ES-I3 (cell line): Measurements from ENCODE around the gene BCL6B.
"Not testable (repeated sequence)": the region's sequence is repeated elsewhere in the genome, so short reads cannot be mapped to it uniquely, and the experiment has no call there.

ENCODE experiments used
- H3K36me3 ChIP-seq: 2 replicates; pipeline ENCODE4 v1.6.1; 2013; ENCODE audit warnings: mild to moderate bottlenecking, low read length, control low read depth, moderate library complexity; ENCODE audit not compliant: insufficient read depth
- H3K4me1 ChIP-seq: 2 replicates; pipeline ENCODE4 v1.6.1; 2013; ENCODE audit warnings: mild to moderate bottlenecking, control low read depth, low read length; ENCODE audit not compliant: insufficient read depth
- H3K9ac ChIP-seq: 2 replicates; pipeline ENCODE4 v1.6.1; 2013; ENCODE audit warnings: low read depth, mild to moderate bottlenecking, low read length, moderate library complexity
- H3K9me3 ChIP-seq: 2 replicates; pipeline ENCODE4 v1.6.1; 2013; ENCODE audit warnings: mild to moderate bottlenecking, low read length, moderate library complexity; ENCODE audit not compliant: control insufficient read depth, insufficient read depth

The BCL6B gene

DNA sequence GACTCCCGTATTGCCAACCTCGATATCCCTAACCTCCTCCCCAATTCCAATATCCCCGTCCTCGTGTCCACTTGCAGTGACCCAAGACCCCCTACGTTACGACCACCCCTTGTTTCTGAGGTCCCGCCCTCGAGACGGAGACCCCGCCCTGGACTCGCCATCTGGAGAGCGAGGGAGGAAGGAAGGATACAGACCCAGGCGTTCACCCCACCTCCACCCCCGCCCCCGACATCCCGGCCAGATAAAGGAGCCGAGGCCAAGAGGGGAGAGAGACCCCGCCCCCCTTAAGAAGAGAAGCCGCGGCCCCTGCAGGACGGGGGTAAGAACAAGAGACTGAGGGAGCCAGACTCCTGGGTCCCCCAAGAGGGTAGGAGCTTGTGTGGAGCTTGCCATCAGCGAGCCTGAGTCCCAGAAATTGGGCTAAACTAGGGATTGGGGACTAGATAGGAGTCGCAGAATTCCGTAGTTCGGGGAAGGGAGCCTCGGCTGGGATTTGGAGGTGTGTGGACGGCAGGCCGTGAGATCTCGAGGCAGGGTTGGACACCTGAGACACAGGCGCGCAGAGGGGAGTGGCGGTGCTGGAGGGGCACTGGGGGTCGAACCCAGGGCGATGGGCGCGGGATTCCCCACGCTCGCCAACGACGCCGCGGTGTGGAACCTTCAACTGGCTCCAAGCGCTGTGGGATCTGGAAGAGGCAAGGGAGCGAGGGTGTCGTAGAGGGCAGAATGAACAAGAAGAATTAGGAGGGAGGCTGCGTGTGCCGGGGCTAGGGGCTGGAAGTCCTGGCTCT lies at the start of gene BCL6B:
Gene BCL6B (plus strand): TSS at position 270 of the 791 bp plus-strand sequence. CDS start 622 bp downstream, outside the sequence.
- H3K36me3 ChIP-seq, result no peaks in the 10 kb centered on the region
- no peaks in the 10 kb centered on the region for H3K9me3 ChIP-seq
- peaks cover 4% of the 10 kb centered on the region for H3K4me1 ChIP-seq
- peak within 1 kb of the TSS; percentile 52 for H3K9ac ChIP-seq

DNA sequence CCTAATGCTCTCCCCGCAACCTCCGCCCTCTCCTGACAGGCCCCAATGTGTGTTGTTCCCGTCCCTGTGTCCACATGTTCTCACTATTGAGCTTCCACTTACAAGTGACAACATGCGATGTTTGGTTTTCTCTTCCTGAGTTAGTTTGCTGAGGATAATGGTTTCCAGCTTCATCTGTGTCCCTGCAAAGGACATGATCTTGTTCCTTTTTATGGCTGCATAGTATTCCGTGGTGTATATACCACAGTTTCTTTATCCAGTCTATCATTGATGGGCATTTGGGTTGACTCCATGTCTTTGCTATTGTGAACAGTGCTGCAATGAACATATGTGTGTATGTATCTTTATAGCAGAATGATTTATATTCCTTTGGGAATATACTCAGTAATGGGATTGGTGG lies 43.4 kb upstream of the BCL6B start:
- H3K4me1 ChIP-seq, H3K36me3 ChIP-seq, H3K9ac ChIP-seq, H3K9me3 ChIP-seq: not testable (repeated sequence)

- no peak overlapping the region for H3K9ac ChIP-seq
- H3K9me3 ChIP-seq, result no peaks in the 10 kb centered on the region; the same call in 1 of the 2 replicates
- no peaks in the 10 kb centered on the region for H3K4me1 ChIP-seq
- no peaks in the 10 kb centered on the region; the same call in 1 of the 2 replicates for H3K36me3 ChIP-seq
Measured at GRCh38 chr17:6981426-6981825, 41.4 kb upstream of the BCL6B start.

- no peaks in the 10 kb centered on the region; the same call in 1 of the 2 replicates for H3K36me3 ChIP-seq
- no peak overlapping the region for H3K9ac ChIP-seq
- no peaks in the 10 kb centered on the region; the same call in 1 of the 2 replicates for H3K9me3 ChIP-seq
- H3K4me1 ChIP-seq, result no peaks in the 10 kb centered on the region
Measured at GRCh38 chr17:6985266-6985665, 37.6 kb upstream of the BCL6B start.

- Histone ChIP-seq H3K4me1 (no peaks in the 10 kb centered on the region), H3K36me3 (no peaks in the 10 kb centered on the region; the same call in 1 of the 2 replicates), H3K9me3 (no peaks in the 10 kb centered on the region), H3K9ac (no peak overlapping the region)
Measured at GRCh38 chr17:6986676-6987075, 36.2 kb upstream of the BCL6B start.

- no peaks in the 10 kb centered on the region for H3K9me3 ChIP-seq
- H3K9ac ChIP-seq, result no peak overlapping the region
- no peaks in the 10 kb centered on the region for H3K4me1 ChIP-seq
- H3K36me3 ChIP-seq, result no peaks in the 10 kb centered on the region
Measured at GRCh38 chr17:6989779-6990178, 33.1 kb upstream of the BCL6B start.

DNA sequence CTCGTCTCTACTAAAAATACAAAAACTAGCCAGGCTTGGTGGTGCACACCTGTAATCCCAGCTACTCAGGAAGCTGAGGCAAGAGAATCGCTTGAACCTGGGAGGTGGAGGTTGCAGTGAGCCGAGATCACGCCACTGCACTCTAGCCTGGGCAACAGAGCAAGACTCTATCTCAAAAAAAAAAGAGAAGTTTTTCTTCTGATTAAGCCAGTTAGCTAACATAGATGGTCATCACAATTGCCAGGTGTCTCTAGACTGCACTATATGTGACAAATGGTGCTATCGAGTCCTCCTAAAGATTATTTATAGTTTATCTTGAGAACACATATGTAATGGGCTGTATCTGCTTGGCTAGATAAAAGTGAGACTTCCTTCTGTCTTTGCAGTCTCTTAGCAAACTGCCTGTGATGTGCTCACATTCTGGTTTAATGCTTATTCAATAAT lies 29.2 kb upstream of the BCL6B start:
- not testable (repeated sequence) for H3K9me3 ChIP-seq, H3K4me1 ChIP-seq, H3K36me3 ChIP-seq, H3K9ac ChIP-seq

GRCh38 chr17:6994118-6994598 lies 28.7 kb upstream of the BCL6B start:
- Histone ChIP-seq H3K4me1 (no peaks in the 10 kb centered on the region), H3K9ac (no peak overlapping the region), H3K36me3 (no peaks in the 10 kb centered on the region), H3K9me3 (no peaks in the 10 kb centered on the region)

DNA sequence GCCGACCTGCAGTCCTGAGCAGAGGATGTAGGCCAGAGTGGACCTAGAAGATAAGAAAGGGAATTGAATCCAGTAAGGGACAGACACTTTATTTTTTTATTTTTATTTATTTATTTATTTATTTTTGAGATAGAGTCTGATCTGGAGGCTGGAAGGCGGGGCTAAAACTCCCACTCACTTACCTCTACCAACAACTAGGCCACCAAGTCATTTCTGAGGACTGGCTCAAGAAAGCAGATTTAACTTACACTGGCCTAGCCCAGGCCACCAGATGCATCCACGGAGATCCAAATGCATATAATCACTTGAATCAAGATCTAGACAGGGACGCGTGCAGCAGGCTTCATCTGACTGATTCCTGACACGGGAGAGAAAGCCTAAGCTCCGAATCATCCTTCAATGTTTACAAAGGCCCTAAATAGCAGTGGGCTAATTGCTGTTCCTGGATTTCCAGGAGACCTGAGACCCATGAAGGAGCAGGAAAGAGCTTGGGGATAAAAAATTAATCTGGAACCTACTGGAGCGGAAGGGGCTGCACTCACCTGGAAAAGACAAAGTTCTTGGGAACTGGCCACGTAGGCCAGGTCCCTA lies 28.1 kb upstream of the BCL6B start:
- H3K9ac ChIP-seq, result peak overlapping the region; percentile 58; the same call in 1 of the 2 replicates

GRCh38 chr17:6995500-6996255 lies 27.2 kb upstream of the BCL6B start, which contains the start of gene ALOX12:
ALOX12 (plus strand) TSS chr17:6996049; CDS start chr17:6996118, 69 bp downstream.
- no peaks in the 10 kb centered on the region for H3K9me3 ChIP-seq
- peaks cover 3% of the 10 kb centered on the region; the same call in 1 of the 2 replicates for H3K36me3 ChIP-seq
- H3K4me1 ChIP-seq, result no peaks in the 10 kb centered on the region
- H3K9ac ChIP-seq, result peak within 1 kb of the TSS; percentile 58; the same call in 1 of the 2 replicates

More for the DNA sequence above, 28.1 kb upstream of the BCL6B start:
- H3K4me1 ChIP-seq, result no peaks in the 10 kb centered on the region
- no peaks in the 10 kb centered on the region for H3K36me3 ChIP-seq
- H3K9me3 ChIP-seq, result no peaks in the 10 kb centered on the region

- Histone ChIP-seq H3K9ac (peak overlapping the region; percentile 58; the same call in 1 of the 2 replicates), H3K36me3 (peaks cover 3% of the 10 kb centered on the region), H3K4me1 (no peaks in the 10 kb centered on the region), H3K9me3 (no peaks in the 10 kb centered on the region)
Measured at GRCh38 chr17:6996256-6997011, 26.4 kb upstream of the BCL6B start.

DNA sequence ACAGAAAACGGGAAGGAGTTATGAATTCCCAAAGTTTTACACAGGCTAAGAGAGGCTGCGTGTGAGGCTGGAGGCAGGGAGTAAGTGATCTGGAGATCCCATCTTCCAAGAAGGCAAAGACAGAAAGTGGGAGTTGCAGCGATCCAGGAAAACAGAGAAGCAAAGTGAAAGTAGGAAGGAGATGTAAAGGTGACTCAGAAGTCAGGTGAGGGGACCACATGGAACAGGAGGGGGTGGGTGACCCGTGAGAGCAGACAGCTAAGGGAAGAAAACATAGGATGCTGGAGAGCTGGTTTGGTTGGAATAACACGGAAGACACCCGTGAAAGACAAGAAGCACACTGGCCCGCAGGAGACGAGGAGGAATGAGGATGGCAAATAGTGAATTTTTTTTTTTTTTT lies 25.7 kb upstream of the BCL6B start:
- H3K9ac ChIP-seq, result no peak overlapping the region
- H3K36me3 ChIP-seq, result peaks cover 3% of the 10 kb centered on the region
- H3K4me1 ChIP-seq, result no peaks in the 10 kb centered on the region

DNA sequence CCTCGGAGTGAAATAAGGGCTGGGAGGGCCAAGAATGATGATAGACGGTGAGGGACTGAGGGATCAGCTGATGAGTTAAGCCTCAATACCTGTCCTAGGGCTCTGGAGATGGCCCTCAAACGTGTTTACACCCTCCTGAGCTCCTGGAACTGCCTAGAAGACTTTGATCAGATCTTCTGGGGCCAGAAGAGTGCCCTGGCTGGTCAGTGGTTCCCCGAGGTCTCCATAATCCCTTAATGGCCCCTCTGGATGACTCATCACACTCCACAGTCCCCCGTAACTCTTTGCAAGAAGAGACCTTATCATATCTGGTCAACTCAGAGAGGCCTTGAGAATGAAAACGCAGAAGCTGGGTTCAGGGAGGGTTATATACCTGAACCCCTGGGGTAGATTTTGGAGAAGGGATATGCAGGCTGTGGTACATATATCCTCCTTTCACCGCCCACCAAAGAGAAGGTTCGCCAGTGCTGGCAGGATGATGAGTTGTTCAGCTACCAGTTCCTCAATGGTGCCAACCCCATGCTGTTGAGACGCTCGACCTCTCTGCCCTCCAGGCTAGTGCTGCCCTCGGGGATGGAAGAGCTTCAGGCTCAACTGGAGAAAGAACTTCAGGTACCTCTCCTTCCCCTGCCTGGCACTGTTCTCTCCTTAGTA lies 23.9 kb upstream of the BCL6B start:
- Histone ChIP-seq H3K9ac (no peak overlapping the region), H3K36me3 (peaks cover 3% of the 10 kb centered on the region)

More for the DNA sequence above, 25.7 kb upstream of the BCL6B start:
- H3K9me3 ChIP-seq, result no peaks in the 10 kb centered on the region

More for the DNA sequence above, 23.9 kb upstream of the BCL6B start:
- Histone ChIP-seq H3K9me3 (no peaks in the 10 kb centered on the region), H3K4me1 (no peaks in the 10 kb centered on the region)
